GM15510 (cell line): ENCODE measurements around the gene CAPZA1.

Source experiments
- POLR2A ChIP-seq: IDR thresholded peaks from 3 replicates; pipeline ENCODE4 v1.6.1; 2011; ENCODE audit warnings: borderline replicate concordance; ENCODE audit not compliant: insufficient read length; ENCODE audit errors: extremely low read depth

The CAPZA1 gene

GRCh38 chr1:112686835-112687234, 67.2 kb downstream of the CAPZA1 start:
- no peak for TF ChIP-seq POLR2A

- TF ChIP-seq POLR2A, result no peak
Observed at GRCh38 chr1:112687361-112687760, 67.7 kb downstream of the CAPZA1 start.

DNA sequence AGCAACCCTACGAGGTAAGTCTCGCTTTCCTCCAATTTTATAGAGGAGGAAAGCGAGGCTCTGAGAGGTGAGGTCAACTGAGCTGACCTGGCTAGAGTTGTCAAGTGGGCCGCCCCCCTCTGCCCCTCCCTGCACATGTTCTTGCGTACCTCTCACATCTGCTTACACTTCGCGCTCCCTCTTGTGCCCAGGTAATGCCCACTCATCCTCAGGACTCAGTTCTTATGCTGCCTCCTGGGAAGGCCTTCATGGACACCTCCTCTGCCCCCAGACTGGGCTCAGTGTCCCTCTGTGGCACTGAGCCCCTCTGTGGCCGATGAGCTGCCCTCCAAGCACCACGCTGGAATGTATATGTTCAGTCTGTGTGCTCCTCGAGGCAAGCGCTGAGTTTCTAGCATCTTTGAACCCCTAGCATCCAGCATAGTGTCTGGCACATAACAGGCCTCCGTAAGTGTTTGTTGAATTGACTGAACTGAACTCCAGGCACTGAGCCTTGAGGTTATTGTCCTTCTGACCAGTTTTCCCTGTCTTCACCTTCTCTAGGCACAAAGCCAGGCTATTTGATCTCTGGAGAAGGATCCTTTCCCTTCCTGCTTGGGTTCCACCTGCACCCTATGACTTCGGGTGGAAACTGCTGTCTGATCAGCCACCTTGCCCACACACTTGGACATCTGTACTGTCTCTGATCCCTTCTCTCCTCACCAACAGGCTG, 68.3 kb downstream of the CAPZA1 start:
- no peak for TF ChIP-seq POLR2A

DNA sequence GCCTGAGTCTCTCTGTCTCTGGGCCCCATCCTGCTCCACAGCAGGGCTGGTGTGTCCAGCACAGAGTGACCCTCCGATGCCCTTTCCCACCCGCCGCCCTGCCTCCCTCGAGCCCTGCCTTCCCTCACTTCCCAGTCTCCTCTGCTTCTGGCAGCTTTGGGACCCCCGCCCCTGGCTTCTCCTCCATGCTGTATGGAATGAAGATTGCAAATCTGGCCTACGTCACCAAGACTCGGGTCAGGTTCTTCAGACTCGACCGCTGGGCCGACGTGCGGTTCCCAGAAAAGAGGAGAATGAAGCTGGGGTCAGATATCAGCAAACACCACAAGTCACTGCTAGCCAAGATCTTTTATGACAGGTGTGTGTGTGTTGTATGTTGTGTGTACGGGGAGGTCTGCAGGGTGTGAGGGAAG, 69.2 kb downstream of the CAPZA1 start:
- no peak for TF ChIP-seq POLR2A

GRCh38 chr1:112689196-112689841, 69.7 kb downstream of the CAPZA1 start:
- TF ChIP-seq POLR2A, result no peak

GRCh38 chr1:112689842-112690237, 70.2 kb downstream of the CAPZA1 start:
- TF ChIP-seq POLR2A, result no peak

- no peak for TF ChIP-seq POLR2A
Observed at GRCh38 chr1:112692681-112693080, 73.0 kb downstream of the CAPZA1 start.

GRCh38 chr1:112693821-112694220, 74.2 kb downstream of the CAPZA1 start:
- no peak for TF ChIP-seq POLR2A

DNA sequence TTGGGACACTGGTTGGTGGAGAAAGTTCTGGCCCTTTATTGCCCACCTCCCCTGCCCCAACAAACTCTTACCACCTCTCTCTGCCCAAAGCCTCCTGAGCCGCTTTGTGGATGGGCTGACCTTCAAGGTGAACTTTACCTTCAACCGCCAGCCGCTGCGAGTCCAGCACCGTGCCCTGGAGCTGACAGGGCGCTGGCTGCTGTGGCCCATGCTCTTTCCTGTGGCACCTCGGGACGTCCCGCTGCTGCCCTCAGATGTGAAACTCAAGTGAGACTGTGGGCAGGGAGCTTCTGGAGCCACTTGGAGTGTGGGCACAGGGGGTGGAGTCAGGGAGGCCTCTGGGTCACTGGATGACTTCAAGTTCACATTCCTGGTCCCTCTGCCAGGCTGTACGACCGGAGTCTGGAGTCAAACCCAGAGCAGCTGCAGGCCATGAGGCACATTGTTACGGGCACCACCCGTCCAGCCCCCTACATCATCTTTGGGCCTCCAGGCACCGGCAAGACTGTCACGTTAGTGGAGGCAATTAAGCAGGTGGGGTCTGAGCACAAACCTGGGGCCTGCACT, 74.8 kb downstream of the CAPZA1 start:
- no peak for TF ChIP-seq POLR2A

- no peak for TF ChIP-seq POLR2A
Observed at GRCh38 chr1:112695276-112695675, 75.6 kb downstream of the CAPZA1 start.

DNA sequence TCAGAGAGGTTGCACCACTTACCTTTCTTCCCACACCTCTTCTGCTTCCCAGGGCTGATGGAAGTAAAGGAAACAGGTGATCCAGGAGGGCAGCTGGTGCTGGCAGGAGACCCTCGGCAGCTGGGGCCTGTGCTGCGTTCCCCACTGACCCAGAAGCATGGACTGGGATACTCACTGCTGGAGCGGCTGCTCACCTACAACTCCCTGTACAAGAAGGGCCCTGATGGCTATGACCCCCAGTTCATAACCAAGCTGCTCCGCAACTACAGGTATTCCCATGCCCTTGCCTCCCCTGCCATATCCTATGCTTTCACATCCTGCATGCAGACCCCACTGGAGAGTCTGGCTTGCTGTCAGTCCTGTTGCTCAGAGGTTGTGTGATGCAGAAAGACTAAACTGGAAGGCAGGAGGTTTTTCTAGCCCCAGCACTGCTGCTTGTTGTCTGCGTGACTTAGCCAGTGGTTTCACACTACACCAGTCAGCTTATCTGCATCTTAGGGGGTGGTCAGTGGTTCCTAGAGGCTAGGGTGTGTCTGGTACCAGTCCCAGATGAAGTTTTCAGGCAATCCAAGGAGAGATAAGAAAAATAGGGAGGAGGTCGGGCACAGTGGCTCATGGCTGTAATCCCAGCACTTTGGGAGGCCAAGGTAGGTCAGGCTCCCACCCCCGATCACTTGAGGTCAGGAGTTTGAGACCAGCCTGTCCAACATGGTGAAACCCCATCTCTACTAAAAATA, 77.1 kb downstream of the CAPZA1 start:
- TF ChIP-seq POLR2A, result no peak

DNA sequence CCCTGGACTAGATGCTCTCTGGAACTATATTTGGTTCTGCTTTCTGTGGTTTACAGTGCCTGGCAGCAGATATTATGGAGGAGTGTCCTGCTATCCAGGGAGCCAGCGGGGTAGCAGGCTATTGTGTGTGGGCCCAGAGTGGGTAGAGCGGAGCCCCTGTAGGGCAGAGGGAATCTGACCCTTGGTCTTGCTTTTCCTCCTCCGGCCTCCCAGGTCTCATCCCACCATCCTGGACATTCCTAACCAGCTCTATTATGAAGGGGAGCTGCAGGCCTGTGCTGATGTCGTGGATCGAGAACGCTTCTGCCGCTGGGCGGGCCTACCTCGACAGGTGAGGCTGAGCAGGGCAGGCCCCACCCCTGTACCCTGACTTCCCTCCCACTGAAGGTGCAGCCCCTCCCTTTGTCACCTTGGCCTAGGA, 78.2 kb downstream of the CAPZA1 start:
- TF ChIP-seq POLR2A, result no peak

DNA sequence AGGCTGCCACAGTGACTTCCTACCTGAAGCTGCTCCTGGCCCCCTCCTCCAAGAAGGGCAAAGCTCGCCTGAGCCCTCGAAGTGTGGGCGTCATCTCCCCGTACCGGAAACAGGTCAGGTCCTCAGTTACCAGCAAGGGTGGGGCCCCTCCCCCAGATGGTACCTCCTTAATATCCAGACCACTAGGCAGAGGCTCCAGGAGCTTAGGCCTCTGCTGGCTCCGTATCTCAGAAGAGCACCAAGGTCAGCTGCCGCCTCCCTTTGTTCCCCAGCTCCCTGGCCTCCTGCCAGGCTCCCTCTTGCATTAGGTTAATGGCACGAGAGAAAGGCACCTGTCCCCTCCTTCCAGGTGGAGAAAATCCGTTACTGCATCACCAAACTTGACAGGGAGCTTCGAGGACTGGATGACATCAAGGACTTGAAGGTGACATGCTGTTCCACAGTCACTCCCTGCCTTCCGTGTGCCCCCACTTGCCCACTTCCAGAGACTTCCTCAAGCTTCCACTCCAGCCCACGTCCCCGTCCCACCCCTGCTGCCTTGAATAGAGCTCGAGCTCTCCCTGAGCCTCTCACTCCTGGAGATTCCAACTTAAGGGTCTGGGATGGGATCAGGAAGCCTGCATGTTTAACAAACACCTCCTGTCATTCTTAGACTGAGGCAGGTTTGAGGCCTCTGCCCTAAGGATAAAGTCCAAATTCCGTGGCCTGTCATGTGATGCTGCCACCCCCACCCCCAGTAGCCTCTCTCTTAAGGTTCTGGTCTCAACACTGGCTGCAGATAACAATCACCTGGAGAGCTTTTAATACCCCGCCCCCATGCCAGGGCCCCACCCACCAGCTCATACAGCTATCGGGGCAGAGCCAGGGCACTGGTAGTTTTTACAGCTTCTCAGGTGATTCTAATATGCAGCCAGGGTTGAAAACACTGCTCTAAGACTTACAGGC, 79.0 kb downstream of the CAPZA1 start:
- no peak for TF ChIP-seq POLR2A

- no peak for TF ChIP-seq POLR2A
Observed at GRCh38 chr1:112699425-112700144, 80.0 kb downstream of the CAPZA1 start.
